Epithelial cell of proximal tubule (primary cell): ENCODE results near the gene OXLD1. TPM values are rescaled to one million over a fixed set of nuclear protein-coding genes. Genes with fewer than 3 reads are reported as not detected.

Experiments
- DNase-seq: peaks from one replicate; pipeline ENCODE4 v3.0.0-alpha.2; 2011; ENCODE audit warnings: low read depth
- H3K4me3 ChIP-seq: 2 replicates; pipeline ENCODE4 v1.5.1; 2011; ENCODE audit warnings: low read depth, mild to moderate bottlenecking, low read length
- CTCF ChIP-seq: conservative IDR thresholded peaks from 2 replicates; pipeline ENCODE4 v1.5.1; 2012; ENCODE audit warnings: low read depth, mild to moderate bottlenecking, low read length
- total RNA-seq: library from RNA; depleted of rRNA; stranded (reverse); fragments of >200 nt; gene quantifications from 2 replicates; pipeline ENCODE4 v1.2.3, GENCODE V29; 2015

The OXLD1 gene
- total RNA-seq, 1 donor from 2014 or later, result 24.4 TPM

- H3K4me3 ChIP-seq, result no peak overlapping the region
- no peak for TF ChIP-seq CTCF
Observed at GRCh38 chr17:81651692-81652091, 14.7 kb downstream of the OXLD1 start.

GRCh38 chr17:81650951-81651350 is 15.5 kb downstream of the OXLD1 start:
- no peak for DNase-seq
- H3K4me3 ChIP-seq, result no peak overlapping the region
- TF ChIP-seq CTCF, result no peak

More at GRCh38 chr17:81651692-81652091, 14.7 kb downstream of the OXLD1 start:
- no peak for DNase-seq

- no peak for DNase-seq
Observed at GRCh38 chr17:81648707-81649085, 17.7 kb downstream of the OXLD1 start.

GRCh38 chr17:81648013-81648706 is 18.2 kb downstream of the OXLD1 start:
- TF ChIP-seq CTCF, result no peak
- no peak for DNase-seq
- no peak overlapping the region for H3K4me3 ChIP-seq

More at GRCh38 chr17:81648707-81649085, 17.7 kb downstream of the OXLD1 start:
- H3K4me3 ChIP-seq, result no peak overlapping the region
- no peak for TF ChIP-seq CTCF

GRCh38 chr17:81647640-81648012 is 18.8 kb downstream of the OXLD1 start:
- no peak for DNase-seq
- no peak for TF ChIP-seq CTCF
- no peak overlapping the region for H3K4me3 ChIP-seq

- no peak for DNase-seq
- H3K4me3 ChIP-seq, result no peak overlapping the region
- TF ChIP-seq CTCF, result no peak
Observed at GRCh38 chr17:81646869-81647600, 19.4 kb downstream of the OXLD1 start.
